GM12873 (cell line): ENCODE results near the gene OR1M1.

Experiments used
- TF ChIP-seq, protein P1 (sequence below): IDR thresholded peaks from 2 replicates; pipeline ENCODE4 v1.5.1; 2012; ENCODE audit warnings: low read depth, mild to moderate bottlenecking, moderate library complexity, low read length, control low read depth; ENCODE audit not compliant: insufficient read depth; ENCODE audit errors: missing control alignments

The OR1M1 gene

DNA sequence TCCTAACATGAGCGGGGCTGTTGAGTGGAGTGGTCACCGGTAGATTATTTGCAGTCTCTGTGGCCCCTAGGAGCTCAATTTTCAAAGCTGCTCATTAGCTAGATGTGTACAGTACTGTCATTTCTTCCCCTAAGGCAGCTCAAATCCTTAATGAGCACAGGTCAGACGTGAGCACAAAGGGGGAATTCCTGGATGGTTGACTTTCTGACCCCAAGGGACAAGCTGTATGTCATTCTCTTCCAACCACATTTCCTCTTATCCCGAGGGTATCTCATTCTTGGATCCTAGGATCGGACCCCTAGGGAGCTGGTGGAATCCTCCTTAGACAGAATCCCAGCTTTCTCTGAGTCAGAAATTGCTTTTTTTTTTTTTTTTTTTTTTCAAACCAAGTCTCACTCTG is 45.6 kb downstream of the OR1M1 start:
- TF ChIP-seq, protein P1, sequence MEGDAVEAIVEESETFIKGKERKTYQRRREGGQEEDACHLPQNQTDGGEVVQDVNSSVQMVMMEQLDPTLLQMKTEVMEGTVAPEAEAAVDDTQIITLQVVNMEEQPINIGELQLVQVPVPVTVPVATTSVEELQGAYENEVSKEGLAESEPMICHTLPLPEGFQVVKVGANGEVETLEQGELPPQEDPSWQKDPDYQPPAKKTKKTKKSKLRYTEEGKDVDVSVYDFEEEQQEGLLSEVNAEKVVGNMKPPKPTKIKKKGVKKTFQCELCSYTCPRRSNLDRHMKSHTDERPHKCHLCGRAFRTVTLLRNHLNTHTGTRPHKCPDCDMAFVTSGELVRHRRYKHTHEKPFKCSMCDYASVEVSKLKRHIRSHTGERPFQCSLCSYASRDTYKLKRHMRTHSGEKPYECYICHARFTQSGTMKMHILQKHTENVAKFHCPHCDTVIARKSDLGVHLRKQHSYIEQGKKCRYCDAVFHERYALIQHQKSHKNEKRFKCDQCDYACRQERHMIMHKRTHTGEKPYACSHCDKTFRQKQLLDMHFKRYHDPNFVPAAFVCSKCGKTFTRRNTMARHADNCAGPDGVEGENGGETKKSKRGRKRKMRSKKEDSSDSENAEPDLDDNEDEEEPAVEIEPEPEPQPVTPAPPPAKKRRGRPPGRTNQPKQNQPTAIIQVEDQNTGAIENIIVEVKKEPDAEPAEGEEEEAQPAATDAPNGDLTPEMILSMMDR, result no peak

GRCh38 chr19:9139609-9140158 is 52.8 kb downstream of the OR1M1 start:
- TF ChIP-seq, protein P1, result no peak

GRCh38 chr19:9140159-9140874 is 53.5 kb downstream of the OR1M1 start, which contains the start of gene ZNF317:
ZNF317 (plus strand) TSS chr19:9140397; CDS start chr19:9156017, 15,620 bp downstream.
- TF ChIP-seq, protein P1, result no peak

- TF ChIP-seq, protein P1, result no peak
These were observed 58.1 kb downstream of the OR1M1 start for GRCh38 chr19:9144920-9145319.
